ENCODE results near the gene CD6.

The CD6 gene

DNA sequence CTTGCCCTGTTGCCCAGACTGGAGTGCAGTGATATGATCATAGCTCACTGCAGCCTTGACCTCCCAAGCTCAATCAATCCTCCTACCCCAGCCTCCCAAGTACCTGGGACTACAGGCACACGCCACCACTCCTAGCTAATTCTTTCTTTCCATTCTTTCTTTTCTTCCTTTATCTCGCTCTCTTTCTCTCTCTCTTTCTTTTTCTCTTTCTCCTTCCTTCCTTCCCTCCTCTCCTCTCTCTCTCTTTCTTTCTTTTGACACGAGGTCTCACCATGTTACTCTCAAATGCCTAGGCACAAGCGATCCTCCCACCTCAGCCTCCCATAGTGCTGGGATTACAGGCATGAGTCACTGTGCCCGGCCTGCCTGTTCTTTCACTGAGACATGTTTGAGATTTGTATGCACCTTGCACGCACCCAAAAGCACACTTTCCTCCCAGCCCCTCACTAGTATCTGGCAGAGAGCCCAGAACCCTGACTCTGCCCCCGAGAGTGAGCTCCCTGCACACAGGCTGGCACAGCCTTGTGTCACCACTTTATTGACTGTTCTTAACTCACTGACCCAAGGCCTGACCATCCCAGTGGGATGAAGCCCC lies 56.8 kb downstream of the CD6 start:
- peak; percentile 69 for DNase-seq (ENCODE audit: low spot score)

DNA sequence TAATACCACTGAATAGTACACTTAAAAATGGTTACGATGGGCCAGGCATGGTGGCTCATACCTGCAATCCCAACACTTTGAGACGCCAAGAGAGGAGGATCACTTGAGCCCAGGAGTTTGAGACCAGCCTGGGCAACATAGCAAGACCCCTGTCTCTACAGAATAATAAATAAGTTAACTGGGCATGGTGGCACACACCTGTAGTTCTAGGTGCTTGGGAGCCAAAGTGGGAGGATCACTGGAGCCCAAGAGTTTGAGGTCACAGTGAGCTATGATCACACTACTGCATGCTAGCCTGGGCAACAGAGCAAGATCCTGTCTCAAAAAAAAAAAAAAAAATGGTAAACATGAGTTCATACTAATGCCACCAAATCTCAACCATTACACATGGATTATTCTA lies 61.3 kb downstream of the CD6 start:
- no peak for DNase-seq (ENCODE audit: low spot score)

DNA sequence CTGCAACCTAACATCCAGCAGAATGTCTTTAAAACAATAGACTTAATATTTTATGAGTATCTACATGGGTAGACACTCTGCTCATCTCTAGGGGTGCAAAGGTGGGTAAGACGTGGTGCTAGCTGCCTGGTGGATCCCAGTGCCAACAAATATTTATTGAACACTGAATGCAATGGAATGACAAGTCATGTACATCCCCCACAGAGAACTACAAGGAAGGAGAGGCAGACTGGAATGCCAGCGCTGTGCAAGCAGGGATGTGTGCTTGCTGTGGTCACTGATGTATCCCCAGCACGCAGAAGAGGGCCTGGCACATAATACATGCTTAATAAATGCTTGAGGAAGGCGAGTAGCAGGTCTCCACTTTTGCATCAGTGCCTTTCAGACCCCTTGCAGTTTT lies 61.9 kb downstream of the CD6 start:
- no peak for DNase-seq (ENCODE audit: low spot score)

DNA sequence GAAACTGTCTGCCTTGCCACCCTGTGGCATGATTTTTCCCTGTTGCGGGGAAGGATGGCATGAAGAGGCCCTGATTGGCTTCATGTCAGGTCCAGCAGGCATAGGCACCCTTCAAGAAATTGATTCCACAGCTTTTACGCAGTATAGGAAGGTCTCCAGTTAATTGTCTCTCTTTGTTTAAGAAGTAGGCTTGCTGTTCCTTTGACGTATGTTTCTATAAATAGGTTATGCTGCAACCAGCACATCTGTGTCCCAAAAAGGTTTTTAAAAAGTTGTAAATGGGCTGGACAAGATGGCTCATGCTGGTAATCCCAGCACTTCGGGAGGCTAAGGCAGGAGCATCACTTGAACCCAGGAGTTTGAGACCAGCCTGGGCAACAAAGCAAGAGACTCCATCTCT lies 62.6 kb downstream of the CD6 start:
- no peak for DNase-seq (ENCODE audit: low spot score)

DNA sequence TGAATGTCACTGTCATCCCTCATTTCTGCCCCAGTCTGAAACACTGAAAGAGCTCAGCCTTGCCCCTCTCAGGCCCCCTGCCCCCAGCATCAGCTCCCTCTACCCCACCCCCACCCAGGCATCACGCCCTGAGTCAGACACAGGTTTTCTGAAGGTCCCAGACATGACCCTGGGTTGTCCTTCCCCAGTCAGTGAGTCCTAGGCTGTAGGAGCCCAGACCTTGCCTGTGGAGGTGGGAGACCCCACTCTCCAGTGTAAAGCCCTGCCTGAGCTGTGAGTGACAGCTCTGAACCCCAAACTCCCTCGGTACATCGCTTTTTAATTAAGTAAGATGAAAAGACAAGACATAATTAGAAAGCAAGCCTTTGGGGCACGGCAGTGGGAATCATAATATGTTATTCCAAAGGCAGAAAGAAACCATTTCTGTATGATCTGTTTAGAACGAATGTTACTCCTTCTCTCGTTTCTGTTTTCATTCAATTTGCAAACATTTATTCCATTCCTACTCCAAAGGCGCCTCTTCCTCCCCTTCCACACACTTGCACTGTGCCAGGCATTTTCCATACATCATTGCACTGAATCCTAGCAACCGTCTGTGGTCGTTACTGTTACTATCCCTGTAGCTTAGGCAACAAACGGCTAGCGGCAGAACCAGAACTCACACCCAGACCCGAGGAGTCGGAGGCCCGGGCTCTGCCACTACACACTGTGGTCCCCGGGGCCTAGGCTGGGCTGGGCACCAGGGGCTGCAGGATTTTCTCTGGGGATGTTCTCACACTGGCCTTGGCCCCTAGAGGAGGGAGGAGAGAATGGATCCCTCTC lies 63.4 kb downstream of the CD6 start:
- DNase-seq (ENCODE audit: low spot score) = no peak

DNA sequence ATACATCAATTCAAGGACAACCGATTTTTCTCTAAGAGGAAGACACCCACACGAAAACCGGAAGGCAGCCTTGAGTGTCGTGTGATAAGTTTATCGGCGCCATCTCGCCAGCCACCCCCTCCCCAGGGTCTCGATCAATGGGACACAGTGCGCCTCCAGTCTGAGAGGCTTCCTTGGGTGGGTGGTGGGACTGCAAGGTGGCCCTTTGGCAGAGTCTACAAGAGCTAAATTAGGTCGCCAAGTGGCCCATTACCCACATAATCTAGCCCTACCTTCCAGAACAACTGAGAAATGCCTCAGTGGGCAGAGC lies 64.0 kb downstream of the CD6 start:
- DNase-seq (ENCODE audit: low spot score) = no peak

DNA sequence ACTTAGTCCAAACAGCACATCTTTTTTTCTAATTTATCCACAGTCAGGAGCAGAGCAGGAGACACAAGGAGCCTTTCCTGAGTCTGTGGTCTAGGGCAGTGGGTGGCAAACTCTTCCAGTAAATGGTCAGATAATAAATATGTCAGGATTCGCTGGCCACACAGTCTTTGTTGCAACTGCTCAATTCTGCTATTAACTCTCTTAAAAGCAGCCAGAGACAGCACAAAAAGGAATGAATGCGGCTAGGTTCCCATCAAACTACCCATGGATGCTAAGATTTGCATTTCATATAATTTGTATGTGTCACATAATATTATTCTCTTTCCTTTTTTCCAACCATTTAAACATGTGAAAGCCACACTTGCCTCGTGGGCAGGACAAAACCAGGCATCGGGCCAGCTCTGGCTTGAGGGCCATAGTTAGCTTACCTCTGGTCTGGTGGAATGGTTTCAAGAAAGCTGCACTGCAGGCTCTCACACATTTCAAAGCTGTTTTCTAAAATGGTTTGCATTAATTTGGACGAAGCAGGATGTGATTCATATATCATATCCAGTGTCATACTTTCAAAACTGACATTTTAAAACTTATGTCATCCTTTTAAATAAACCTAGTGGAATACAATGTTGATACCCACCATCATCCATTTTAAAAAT lies 66.1 kb downstream of the CD6 start:
- no peak for DNase-seq (ENCODE audit: low spot score)

DNA sequence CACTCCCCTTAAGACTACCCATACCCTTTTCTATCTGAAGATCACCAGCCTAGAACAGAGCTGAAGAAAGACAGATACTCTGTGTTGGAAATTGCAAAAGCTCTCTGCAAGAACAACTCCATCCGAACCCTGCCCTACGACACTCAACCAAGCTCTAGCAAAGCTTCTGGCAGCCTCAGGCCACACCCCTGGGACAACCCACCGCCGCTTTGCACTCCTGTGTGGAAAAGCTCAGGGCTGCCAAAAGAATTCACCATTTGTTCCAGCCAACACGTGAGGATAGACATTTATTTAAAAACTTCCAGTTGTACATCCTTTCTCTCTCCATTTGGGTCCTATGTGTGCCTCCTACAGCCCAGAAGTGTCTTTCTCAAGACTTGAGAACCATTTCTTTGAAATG lies 68.4 kb downstream of the CD6 start:
- no peak for DNase-seq (ENCODE audit: low spot score)

DNA sequence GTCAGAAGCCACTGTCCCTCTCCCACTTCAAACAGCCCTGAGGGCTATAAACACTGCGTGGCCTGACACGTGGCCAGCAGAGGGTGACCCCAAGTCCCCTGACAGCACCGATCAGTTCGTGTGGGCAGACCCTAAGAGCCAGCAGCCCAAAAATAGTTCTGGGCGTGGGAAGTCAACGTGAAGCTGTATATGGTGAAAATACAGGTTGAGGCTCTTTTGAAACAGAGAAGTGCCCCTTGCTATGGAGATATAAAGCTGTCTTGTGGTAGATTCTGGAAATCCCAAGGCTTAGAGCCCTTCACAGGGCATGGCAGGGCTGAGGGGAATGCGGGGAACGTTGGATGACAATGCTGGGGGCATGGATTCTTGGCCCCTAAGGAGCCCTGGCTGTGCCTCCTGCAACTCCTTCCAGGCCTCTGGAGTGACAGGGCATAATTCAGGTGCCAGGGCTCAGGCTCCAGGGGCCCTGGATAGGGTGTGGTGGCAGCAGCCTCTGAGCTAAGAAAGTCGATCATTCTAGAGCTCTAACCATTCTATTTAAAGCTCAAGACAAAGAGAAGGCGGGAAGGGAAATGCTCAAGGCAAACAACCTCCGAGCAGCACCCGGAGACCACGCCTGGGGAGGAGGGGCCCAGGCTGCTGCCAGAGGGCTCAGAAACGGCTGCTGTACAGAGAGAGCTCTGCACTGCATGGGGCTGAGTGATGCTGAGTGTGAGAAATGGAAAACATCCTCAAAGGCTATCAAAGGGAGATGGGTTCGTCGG lies 70.5 kb downstream of the CD6 start:
- DNase-seq (ENCODE audit: low spot score) = peak; percentile 90

DNA sequence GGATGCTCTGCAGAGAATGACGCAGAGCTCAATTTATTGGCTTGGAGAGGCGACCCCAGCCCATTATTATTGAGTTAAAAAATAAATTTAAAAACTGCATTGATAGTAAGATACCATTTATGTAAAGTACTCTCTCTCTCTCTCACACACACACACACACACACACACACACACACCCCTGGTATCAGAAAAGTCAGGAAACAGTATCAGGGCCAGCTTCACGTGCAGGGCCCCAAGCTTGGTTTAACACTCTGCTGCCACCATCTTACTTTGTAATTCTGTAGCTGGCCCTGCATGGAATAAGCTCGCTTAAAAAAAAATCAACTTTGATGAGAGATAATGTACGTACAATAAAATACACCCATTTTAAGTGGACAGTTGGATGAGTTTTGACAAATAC lies 71.1 kb downstream of the CD6 start:
- no peak for DNase-seq (ENCODE audit: low spot score)

DNA sequence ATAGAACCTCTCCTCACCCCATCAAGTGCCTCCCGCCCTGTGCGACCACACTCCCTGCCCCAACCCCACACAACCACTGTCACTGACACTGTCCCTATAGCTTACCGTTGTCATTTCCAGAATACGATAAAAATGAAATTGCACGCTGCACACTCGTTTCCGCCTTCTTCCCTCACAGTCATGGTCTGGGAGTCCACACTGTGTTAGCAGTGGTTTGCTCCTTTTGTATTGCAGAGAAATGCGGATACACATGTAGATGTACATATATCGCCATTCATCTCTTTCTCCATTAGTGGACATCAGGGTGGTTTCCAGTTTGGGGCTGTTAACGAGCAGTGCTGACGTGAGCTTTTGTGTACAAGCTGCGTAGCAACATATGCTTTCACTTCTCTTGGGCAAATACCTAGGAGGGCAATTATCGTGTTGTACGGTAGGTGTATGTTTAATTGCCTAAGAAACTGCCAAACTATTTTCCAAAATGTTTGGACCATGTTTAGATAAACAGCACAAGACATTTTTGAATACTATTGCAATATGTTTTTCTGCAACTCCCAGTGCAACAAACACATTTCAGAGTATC lies 71.6 kb downstream of the CD6 start:
- peak; percentile 45 for DNase-seq (ENCODE audit: low spot score)

DNA sequence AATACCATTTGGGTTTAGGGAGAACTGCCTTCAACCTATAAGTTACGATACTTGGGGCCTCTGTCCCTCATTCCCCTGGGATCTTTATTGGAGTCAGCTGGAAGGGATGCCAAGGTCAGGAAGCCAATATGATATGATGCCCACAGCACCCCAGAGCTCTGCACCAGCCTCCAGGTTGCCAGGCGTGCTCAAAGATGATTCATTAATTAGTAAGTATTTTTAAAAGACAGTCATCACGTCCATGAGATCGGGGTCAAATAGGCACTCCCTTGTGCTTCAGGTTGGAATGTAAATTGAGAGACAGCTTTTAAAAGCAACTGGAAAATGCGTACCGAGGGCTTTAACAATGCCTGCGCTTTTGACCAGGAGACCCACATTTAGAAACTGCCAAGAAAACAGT lies 73.8 kb downstream of the CD6 start:
- no peak for DNase-seq (ENCODE audit: low spot score)

DNA sequence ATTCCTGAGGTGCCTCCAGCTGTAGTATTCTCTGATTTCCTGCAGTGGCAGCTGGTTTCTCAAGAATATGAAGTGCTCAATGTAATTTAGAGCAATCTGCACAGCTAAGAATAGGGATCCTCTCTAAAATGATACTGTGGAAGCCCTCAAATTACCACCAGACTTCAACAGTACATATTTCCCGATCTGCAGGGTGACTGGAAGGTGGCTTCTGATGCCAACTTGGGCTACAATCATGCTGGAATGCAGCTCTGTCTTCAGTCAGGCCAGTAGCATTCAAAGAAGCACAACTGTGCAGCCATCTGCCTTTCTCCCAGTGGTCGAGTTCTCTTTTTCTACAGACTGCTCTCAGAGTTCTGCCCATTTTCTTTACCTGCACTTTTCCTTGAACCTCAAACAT lies 75.4 kb downstream of the CD6 start:
- no peak for DNase-seq (ENCODE audit: low spot score)

DNA sequence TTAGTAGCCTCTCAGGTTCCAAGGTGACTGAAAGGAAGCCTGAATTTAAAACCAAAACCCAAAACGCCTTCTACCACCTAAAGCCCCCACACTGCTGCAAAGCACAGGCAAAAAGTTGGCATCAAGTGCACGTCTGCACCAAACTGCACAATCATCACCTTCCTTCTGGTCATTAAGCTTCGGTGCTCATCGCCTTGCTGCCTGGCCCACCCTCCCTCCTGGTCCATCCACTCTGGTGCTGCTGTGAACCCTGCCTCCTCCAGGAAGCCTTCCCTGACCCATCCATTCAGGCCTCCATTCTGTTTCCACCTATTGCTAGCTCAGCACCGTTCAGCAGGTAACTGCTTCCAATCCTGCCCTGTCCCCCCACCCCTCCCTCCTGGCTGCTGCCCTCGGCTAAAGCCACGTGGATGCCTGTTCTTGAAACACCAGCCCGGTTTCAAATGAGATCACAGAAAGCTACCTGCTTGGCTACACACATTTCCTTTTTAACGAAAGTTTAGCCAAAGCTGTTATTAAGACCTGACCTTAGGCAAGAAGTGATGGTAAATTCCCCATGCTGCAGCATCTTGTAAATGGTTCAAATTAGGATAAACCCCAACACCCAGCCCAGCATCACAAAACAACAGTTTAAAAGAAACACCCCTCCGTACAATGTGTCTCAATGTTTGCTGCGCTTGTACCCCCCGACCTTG lies 77.0 kb downstream of the CD6 start:
- DNase-seq (ENCODE audit: low spot score) = no peak

DNA sequence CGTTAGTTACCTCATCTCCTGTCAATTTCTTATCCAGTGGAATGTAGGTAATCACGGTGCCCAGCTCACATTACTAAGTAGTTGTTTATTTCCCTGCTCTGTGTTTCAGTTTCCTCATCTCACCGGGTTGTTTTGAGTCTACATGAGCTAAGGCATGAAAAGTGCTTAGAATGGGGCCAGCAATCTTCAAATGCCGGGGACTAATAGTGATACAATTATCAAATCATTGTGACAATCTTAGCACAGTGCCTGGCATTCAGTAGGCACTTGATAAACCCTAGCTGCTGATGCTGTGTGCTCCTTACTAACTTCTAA lies 77.5 kb downstream of the CD6 start:
- no peak for DNase-seq (ENCODE audit: low spot score)

DNA sequence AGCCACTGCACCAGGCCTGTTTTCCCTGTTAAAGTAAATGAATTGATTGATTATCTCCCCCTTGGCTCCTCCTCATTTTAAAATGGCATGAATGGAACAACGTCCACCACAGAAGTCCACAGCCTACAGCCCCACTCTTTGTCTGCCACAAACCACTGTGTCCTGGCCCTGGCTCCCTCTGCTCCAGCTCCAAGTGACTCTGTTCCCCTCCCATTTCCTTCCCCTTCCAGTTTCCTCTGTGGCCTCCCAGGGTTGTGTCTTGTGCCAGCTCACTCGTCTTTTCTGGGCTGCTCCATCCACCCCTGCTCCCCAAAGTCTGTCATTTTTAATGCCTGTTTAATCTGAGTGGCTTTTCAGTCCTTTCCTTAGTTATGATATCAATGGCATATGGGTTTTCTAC lies 78.4 kb downstream of the CD6 start:
- no peak for DNase-seq (ENCODE audit: low spot score)

DNA sequence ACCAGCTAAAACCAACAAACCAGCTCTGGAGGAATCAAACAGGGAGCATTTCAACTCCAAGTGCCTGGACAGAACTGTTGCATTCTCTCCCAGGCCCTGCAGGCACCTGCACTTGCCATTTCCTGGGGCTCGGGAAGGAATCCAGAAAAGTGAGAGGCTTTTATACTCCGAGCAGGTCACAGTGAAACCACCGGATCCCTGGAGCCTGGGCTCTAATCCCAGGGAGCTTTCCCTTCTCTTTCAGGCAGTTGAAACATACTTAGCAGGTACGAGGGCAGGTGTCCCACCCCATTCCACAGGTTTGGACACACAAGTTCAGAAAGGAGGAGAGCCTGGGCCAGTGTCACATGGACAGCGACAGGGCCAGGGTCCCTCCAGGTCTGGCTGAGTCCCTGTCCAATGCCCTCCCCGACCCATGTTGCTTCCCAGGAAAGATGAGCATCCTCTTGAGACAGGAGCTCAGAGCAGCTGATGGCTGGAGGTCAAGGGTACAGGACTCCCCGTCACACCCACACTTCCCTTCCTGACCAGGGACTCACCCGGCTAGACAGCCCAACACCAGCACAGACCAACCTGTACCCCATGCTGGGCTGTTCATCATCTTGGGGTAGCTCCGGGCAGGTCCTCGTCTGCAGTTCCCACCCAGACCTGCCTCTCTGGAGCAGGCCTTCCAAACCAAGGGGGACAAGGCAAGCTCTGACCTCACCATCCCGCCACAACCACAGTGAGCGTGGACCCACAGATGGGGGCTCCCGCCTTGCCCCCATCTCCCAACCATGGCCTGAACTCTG lies 80.9 kb downstream of the CD6 start:
- no peak for DNase-seq (ENCODE audit: low spot score)

DNA sequence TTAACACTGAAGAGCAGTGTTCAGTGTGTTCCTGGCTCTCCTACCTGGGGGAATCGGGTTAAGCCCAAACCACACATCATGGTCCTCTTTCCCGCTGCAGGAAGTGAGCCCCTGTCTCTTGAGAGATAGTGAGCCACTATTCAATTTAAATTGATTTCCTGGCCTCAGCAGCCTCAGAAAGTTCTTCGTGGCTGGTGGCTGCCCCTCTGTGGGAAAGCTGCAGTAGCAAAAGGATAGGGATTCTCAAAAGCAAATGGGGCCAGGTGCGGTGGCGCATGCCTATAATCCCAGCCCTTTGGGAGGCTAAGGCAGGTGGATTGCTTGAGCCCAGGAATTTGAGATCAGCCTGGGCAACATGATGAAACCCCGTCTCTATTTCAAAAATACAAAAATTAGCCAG lies 81.7 kb downstream of the CD6 start:
- no peak for DNase-seq (ENCODE audit: low spot score)

DNA sequence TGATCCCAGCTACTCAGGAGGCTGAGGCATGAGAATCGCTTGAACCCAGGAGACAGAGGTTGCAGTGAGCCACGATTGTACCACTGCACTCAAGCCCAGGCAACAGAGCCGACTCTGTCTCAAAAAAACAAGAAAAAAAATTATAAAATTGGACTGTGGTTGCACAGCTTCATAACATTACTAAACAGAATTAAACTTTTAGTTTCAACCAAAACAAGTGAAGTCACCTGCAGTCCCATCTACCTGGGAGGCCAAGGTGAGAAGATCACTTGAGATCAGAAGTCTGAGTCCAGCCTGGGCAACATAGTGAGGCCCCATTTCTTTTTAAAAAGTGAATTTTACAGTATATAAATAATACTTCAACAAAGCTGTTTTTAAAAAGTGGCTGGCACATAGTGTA lies 83.0 kb downstream of the CD6 start:
- no peak for DNase-seq (ENCODE audit: low spot score)

DNA sequence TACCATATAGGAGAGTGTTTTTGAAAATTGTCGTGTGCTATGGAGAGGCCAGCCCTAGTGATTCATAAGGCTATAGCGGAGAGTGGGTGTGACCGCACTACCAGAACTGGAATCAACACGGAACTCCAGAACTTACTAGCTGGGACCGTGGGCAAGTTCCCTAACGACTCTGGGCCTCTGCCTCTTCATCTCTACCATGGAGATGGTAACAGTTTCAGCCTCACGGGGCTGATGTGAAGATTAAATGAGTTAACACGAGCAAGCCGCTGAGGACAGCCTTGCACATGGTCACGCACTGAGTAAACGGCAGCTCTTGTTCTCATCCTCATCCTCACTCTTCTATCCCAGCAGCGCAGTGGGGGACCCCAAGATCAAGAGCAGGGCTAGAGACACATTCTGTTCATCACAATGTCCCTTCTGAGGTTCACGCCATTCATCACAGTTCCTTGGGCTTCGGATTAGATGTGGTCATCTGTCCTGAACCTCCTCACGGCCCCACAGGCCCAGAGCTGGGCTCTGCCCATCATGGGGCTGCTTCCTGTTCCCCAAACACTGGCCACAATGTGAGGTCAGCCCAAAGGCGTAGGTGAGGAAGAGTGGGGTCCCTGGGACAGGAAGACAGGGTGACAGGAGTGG lies 83.6 kb downstream of the CD6 start:
- DNase-seq (ENCODE audit: low spot score) = no peak

DNA sequence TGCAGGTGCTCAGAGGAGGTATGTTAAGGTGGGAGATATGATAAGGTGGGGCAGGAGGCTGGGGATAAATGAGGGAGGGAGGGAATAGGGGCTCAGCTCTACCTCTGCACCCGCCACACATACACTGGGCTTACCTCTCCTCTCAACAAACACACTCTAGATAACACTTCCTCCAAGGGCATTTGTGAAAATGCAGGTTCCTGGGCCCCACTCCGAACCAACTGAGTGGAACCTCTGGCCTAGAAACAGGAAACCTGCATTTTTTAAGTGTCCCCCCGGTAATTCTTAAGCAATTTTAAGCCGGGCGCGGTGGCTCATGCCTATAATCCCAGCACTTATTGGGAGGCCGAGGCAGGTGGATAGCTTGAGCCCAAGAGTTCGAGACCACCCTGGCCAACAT lies 84.3 kb downstream of the CD6 start:
- no peak for DNase-seq (ENCODE audit: low spot score)
